Lower leg skin (tissue), 3 donors: ENCODE results near the gene CLCN1.

ENCODE experiments used
- POLR2A ChIP-seq, 2 donors: fragments of 450-650 bp; IDR thresholded peaks; one replicate each; pipeline ENCODE4 v1.6.1; 2016 to 2017; ENCODE audit warnings: antibody characterized with exemption in 2 of 2, mild to moderate bottlenecking in 1 of 2, moderate library complexity in 1 of 2
- TF ChIP-seq, protein P1 (sequence below), 3 donors: fragments of 450-650 bp; IDR thresholded peaks; one replicate each; pipeline ENCODE4 v1.5.1; 2016; ENCODE audit warnings: antibody characterized with exemption in 3 of 3, mild to moderate bottlenecking in 3 of 3, moderate library complexity in 2 of 3

DNA sequence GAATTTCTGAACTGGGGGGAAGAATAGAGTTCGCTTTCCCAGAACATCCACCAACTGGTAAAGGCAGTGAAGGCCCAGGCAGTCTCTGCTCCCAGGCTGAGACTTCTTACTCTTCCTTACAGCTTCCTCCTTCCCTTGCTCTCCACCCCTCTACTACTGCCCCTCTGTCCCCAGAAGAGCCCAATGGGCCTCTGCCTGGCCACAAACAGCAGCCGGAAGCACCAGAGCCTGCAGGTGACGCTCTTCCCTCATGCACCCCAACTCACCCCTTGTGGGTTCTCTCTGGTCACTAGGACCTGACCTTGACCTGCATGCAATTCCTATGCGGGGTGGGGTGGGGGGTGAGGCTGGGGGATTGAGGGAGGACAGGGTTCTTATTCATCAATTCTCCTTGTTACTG lies 30.1 kb downstream of the CLCN1 start:
- TF ChIP-seq, protein P1, sequence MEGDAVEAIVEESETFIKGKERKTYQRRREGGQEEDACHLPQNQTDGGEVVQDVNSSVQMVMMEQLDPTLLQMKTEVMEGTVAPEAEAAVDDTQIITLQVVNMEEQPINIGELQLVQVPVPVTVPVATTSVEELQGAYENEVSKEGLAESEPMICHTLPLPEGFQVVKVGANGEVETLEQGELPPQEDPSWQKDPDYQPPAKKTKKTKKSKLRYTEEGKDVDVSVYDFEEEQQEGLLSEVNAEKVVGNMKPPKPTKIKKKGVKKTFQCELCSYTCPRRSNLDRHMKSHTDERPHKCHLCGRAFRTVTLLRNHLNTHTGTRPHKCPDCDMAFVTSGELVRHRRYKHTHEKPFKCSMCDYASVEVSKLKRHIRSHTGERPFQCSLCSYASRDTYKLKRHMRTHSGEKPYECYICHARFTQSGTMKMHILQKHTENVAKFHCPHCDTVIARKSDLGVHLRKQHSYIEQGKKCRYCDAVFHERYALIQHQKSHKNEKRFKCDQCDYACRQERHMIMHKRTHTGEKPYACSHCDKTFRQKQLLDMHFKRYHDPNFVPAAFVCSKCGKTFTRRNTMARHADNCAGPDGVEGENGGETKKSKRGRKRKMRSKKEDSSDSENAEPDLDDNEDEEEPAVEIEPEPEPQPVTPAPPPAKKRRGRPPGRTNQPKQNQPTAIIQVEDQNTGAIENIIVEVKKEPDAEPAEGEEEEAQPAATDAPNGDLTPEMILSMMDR (IDR thresholded peaks at IDR 0.05), result no peak
- no peak for TF ChIP-seq POLR2A (IDR thresholded peaks at IDR 0.05)
